ENCODE results near the gene IL20RA. TPM values are rescaled to one million over a fixed set of nuclear protein-coding genes. Genes with fewer than 3 reads are reported as not detected.

IL20RA gene
- total and polyA plus RNA-seq, 7 experiments from 2014 or later: not detected

DNA sequence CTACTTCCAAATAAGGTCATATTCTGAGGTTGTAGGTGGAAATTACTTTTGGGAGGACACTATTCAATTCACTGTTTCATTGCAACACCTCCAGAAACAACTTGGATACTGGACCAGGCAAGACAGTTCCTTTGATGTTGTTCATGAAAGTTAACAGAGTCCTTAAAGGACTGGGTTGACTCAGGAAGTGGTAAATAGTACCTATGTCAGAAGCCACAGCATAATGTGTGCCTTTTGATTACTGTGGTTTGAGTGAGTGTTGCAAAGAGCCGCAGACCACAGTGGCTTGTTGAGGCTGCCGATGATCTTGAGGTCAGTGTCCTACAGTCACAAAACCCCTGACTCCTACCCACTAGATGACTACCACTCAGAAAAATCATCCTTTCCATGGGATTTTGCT is 10.9 kb downstream of the IL20RA start:
- H3K4me3 ChIP-seq (ENCODE audit: low read length): no peak overlapping the region
- peaks cover 0 to 10% of the 10 kb centered on the region in 2 donors for H3K4me1 ChIP-seq (ENCODE audit: control insufficient read depth in 2 of 2, insufficient read depth in 2 of 2, low read length in 2 of 2)
- DNase-seq (peak in 7 of 9 donors; percentile 1 to 60 (median 28)), ATAC-seq (peak; percentile 91)
- Mint-ChIP-seq H3K4me3 (peak overlapping the region in 1 of 10 donors; percentile 38), H3K4me1 (peaks cover 6 to 25% (median 10%) of the 10 kb centered on the region in 7 donors), H3K36me3 (peaks cover 0 to 2% (median 0%) of the 10 kb centered on the region in 5 donors), H3K9me3 (peaks cover 0 to 2% (median 0%) of the 10 kb centered on the region in 11 donors), H3K27me3 (peaks cover 45 to 79% (median 60%) of the 10 kb centered on the region in 5 donors), H3K27ac (peak overlapping the region in 2 of 9 donors; percentile 38 to 44)
- H3K27me3 ChIP-seq (ENCODE audit: control insufficient read depth in 2 of 2, insufficient read depth in 2 of 2, low read length in 2 of 2): peaks cover 0 to 11% of the 10 kb centered on the region in 2 donors
- ChIA-PET POLR2A (no interaction called here), CTCF (interaction anchor here (0.6 kb wide), 1 partner anchor 12 kb away, joined by 3 read pairs; no protein-coding TSS in a partner anchor)
- no peaks in the 10 kb centered on the region for H3K36me3 ChIP-seq (ENCODE audit: control insufficient read depth in 2 of 3, insufficient read depth in 3 of 3, low read length in 3 of 3)
- intact Hi-C loops (cut with micrococcal nuclease): loop anchor here in 1 of 2 donors (5.0 kb wide), 1 partner anchor 133 kb away; no protein-coding TSS in a partner anchor
- no peak overlapping the region for H3K27ac ChIP-seq (ENCODE audit: low read depth, low read length)
- no peaks in the 10 kb centered on the region for H3K9me3 ChIP-seq (ENCODE audit: control insufficient read depth in 2 of 3, low read length in 3 of 3)

DNA sequence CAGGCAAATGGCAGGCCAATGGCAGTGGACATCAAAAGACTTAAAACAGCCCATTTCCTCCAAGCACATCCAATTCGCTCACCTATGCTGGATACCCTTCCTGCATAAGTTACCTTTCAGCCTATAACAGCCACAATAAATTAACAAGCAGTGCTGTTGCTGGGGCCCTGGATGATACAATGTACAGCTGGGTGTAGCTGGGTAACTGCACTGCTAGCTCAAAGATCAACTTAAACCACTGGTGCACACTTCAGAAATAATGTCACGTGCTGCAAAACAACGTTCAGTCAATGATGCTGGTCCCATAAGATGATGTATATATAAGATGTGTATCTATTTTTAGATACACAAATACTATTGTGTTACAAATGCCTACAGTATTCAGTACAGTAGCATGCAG is 13.6 kb downstream of the IL20RA start:
- intact Hi-C loops (cut with micrococcal nuclease): loop anchor here in 1 of 2 donors (5.0 kb wide), 1 partner anchor 136 kb away; no protein-coding TSS in a partner anchor
- peaks cover 53 to 82% (median 67%) of the 10 kb centered on the region in 5 donors for H3K27me3 Mint-ChIP-seq
- H3K9me3 ChIP-seq (ENCODE audit: control insufficient read depth in 2 of 3, low read length in 3 of 3): no peaks in the 10 kb centered on the region
- peaks cover 0 to 10% of the 10 kb centered on the region in 2 donors for H3K27me3 ChIP-seq (ENCODE audit: control insufficient read depth in 2 of 2, insufficient read depth in 2 of 2, low read length in 2 of 2)
- no peaks in the 10 kb centered on the region for H3K36me3 Mint-ChIP-seq
- H3K4me1 ChIP-seq (ENCODE audit: control insufficient read depth in 2 of 2, insufficient read depth in 2 of 2, low read length in 2 of 2): peaks cover 0 to 10% of the 10 kb centered on the region in 2 donors
- no peak overlapping the region for H3K4me3 ChIP-seq (ENCODE audit: low read length)
- no peaks in the 10 kb centered on the region for H3K36me3 ChIP-seq (ENCODE audit: control insufficient read depth in 2 of 3, insufficient read depth in 3 of 3, low read length in 3 of 3)
- POLR2A ChIA-PET: no interaction called here
- no peak overlapping the region for H3K27ac ChIP-seq (ENCODE audit: low read depth, low read length)
- H3K9me3 Mint-ChIP-seq: peaks cover 0 to 2% (median 0%) of the 10 kb centered on the region in 11 donors
- peaks cover 6 to 26% (median 10%) of the 10 kb centered on the region in 7 donors for H3K4me1 Mint-ChIP-seq
- DNase-seq (no peak), ATAC-seq (no peak)
- CTCF ChIA-PET: no interaction called here
- H3K4me3 Mint-ChIP-seq: no peak overlapping the region
- H3K27ac Mint-ChIP-seq: no peak overlapping the region

DNA sequence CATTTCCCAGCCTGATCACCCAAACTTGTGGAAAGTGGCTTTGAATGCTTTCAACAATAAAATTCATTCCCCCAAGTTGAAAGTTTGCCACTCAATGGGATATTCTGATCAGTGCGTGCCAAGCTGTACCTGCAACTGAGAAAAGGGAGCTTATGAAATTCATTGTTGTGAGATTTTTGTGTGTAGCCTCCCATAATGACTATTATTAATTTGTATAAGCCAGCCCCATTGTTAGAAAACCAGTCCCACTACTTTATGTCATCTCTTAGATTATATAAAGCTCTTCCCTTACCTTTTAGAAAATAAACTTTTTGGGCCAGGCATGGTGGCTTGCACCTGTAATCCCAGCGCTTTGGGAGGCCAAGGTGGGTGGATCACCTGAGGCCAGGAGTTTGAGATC is 15.9 kb downstream of the IL20RA start:
- CTCF ChIA-PET: no interaction called here
- Histone ChIP-seq H3K36me3 (ENCODE audit: control insufficient read depth in 2 of 3, insufficient read depth in 3 of 3, low read length in 3 of 3) (no peaks in the 10 kb centered on the region), H3K4me3 (ENCODE audit: low read length) (no peak overlapping the region), H3K9me3 (ENCODE audit: control insufficient read depth in 2 of 3, low read length in 3 of 3) (no peaks in the 10 kb centered on the region), H3K27ac (ENCODE audit: low read depth, low read length) (no peak overlapping the region), H3K4me1 (ENCODE audit: control insufficient read depth in 2 of 2, insufficient read depth in 2 of 2, low read length in 2 of 2) (peaks cover 0 to 10% of the 10 kb centered on the region in 2 donors), H3K27me3 (ENCODE audit: control insufficient read depth in 2 of 2, insufficient read depth in 2 of 2, low read length in 2 of 2) (peaks cover 0 to 5% of the 10 kb centered on the region in 2 donors)
- H3K4me3 Mint-ChIP-seq: no peak overlapping the region
- POLR2A ChIA-PET: interaction anchor here (0.6 kb wide), 1 partner anchor 698 kb away, joined by 3 read pairs; no protein-coding TSS in a partner anchor
- H3K9me3 Mint-ChIP-seq: peaks cover 0 to 2% (median 0%) of the 10 kb centered on the region in 11 donors
- H3K27me3 Mint-ChIP-seq: peaks cover 50 to 90% (median 69%) of the 10 kb centered on the region in 5 donors
- intact Hi-C loops (cut with micrococcal nuclease): no loop called here
- no peak overlapping the region for H3K27ac Mint-ChIP-seq
- ATAC-seq: no peak
- H3K4me1 Mint-ChIP-seq: peaks cover 4 to 32% (median 8%) of the 10 kb centered on the region in 7 donors
- H3K36me3 Mint-ChIP-seq: no peaks in the 10 kb centered on the region
- DNase-seq: no peak

DNA sequence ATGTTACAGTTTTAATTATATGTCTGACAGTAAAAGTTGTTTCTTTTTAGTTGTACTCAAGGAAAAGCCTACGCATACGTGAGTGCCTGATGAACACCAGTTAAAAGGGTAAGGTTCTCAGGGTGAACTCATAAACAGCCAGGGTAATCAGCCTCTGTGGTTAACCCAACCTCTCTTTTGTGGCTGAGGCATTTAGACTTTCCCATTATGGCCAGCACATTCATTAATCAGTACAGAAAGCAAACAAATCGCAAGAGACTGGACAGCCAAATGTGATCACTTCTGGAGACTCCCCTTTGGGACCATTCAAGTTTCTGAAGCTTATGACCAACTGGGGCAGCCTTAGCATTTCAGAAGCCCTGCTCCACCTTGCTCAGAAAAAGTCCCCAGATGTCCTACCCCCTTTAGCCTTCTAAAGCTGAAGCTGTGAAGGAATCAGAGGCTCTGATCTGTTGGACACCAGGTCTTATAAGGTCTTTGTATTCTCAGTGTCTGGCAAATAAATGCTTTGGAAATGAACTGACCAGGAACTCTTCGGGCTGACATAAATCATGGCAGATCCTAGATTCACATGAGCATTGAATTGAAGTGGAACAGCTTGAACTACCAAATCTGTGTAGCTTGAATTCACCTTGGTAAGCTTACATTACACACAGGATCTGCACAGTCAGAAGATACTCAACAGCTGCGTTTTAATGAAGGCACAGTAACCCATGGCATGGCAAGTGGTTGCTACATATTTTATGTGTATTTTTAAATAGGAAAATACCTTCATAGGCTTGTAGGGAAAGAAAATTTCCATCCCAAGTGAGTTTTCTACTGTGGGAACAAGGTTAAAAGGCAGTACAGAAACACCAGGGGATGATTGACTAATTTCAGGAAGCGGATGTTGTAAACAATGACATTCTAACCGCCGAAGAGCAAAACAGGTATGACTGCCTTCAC is 18.7 kb downstream of the IL20RA start:
- peaks cover 43 to 81% (median 68%) of the 10 kb centered on the region in 5 donors for H3K27me3 Mint-ChIP-seq
- H3K27me3 ChIP-seq (ENCODE audit: control insufficient read depth in 2 of 2, insufficient read depth in 2 of 2, low read length in 2 of 2): peaks cover 0 to 7% of the 10 kb centered on the region in 2 donors
- intact Hi-C loops (cut with micrococcal nuclease): no loop called here

DNA sequence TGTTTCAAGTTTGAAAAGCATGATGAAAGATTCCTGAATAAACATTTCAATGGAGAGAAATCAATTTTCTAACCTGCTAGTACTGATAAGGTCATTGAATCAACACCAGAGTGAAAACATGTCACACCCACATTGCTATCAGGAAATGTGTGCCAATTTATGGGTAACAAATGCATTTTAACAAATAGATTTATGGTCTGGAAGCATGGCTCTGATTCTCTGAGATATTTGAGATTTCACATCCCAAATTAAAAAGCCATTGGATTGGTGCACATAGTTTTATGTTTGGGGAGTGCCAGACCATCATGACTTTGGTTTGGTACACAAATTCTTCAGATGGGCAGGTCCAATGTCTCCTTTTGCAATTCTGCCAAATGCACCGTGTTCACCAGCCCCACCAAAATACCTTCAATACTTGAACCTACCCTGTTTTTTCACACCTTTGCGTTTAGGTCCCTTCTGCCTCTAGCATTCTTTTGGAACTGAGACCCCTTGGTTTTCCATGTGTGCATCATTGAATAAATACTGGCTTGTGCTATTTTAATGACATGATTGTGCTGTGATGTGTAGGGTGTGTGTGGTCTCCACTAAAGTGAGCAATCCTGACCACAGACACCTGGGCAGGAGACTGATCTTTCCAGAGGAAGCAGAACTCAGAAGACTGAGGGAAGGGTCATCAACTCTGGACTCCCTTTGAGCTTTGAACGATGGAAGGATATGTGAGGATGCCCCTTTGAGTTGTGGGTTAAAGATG is 20.4 kb downstream of the IL20RA start:
- DNase-seq: no peak
- Histone ChIP-seq H3K27ac (ENCODE audit: low read depth, low read length) (no peak overlapping the region), H3K4me1 (ENCODE audit: control insufficient read depth in 2 of 2, insufficient read depth in 2 of 2, low read length in 2 of 2) (no peaks in the 10 kb centered on the region), H3K36me3 (ENCODE audit: control insufficient read depth in 2 of 3, insufficient read depth in 3 of 3, low read length in 3 of 3) (no peaks in the 10 kb centered on the region), H3K4me3 (ENCODE audit: low read length) (no peak overlapping the region), H3K9me3 (ENCODE audit: control insufficient read depth in 2 of 3, low read length in 3 of 3) (no peaks in the 10 kb centered on the region), H3K27me3 (ENCODE audit: control insufficient read depth in 2 of 2, insufficient read depth in 2 of 2, low read length in 2 of 2) (peaks cover 0 to 8% of the 10 kb centered on the region in 2 donors)
- ChIA-PET CTCF (no interaction called here), POLR2A (no interaction called here)
- Mint-ChIP-seq H3K4me1 (peaks cover 0 to 15% (median 0%) of the 10 kb centered on the region in 7 donors), H3K36me3 (no peaks in the 10 kb centered on the region), H3K27me3 (peaks cover 46 to 82% (median 65%) of the 10 kb centered on the region in 5 donors), H3K4me3 (no peak overlapping the region), H3K27ac (no peak overlapping the region), H3K9me3 (peaks cover 0 to 6% (median 0%) of the 10 kb centered on the region in 11 donors)
- intact Hi-C loops (cut with micrococcal nuclease): no loop called here
- ATAC-seq: no peak

More for the DNA sequence above, 18.7 kb downstream of the IL20RA start:
- Histone ChIP-seq H3K9me3 (ENCODE audit: control insufficient read depth in 2 of 3, low read length in 3 of 3) (no peaks in the 10 kb centered on the region), H3K36me3 (ENCODE audit: control insufficient read depth in 2 of 3, insufficient read depth in 3 of 3, low read length in 3 of 3) (no peaks in the 10 kb centered on the region), H3K4me1 (ENCODE audit: control insufficient read depth in 2 of 2, insufficient read depth in 2 of 2, low read length in 2 of 2) (no peaks in the 10 kb centered on the region), H3K27ac (ENCODE audit: low read depth, low read length) (no peak overlapping the region), H3K4me3 (ENCODE audit: low read length) (no peak overlapping the region)
- POLR2A ChIA-PET: no interaction called here
- Mint-ChIP-seq H3K4me1 (peaks cover 0 to 15% (median 0%) of the 10 kb centered on the region in 7 donors), H3K36me3 (no peaks in the 10 kb centered on the region), H3K27ac (peak overlapping the region in 1 of 9 donors; percentile 29), H3K4me3 (no peak overlapping the region), H3K9me3 (peaks cover 0 to 2% (median 0%) of the 10 kb centered on the region in 11 donors)
- DNase-seq (no peak), ATAC-seq (no peak)
- CTCF ChIA-PET: no interaction called here

DNA sequence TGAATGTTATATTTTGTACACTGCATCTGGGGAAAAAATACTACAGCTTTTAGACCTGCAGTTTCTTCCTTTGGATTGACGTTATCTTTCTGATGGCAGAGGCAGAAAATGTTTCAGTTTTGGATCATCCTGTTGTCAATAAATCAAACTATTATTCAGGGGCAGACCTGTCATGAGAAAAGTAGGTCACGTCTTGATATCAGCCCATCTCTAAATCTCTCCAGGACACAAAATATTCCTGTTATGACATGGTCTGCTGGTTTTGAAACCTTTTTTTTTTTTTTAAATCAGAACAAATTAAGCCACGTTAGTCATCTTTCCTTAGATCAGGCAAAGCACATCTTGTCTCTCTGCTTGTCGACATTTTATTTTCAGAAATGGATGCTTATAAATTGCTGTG is 24.0 kb downstream of the IL20RA start:
- Mint-ChIP-seq H3K27ac (no peak overlapping the region), H3K36me3 (no peaks in the 10 kb centered on the region), H3K4me3 (no peak overlapping the region), H3K9me3 (peaks cover 0 to 6% (median 0%) of the 10 kb centered on the region in 11 donors), H3K4me1 (peaks cover 0 to 5% (median 0%) of the 10 kb centered on the region in 7 donors), H3K27me3 (peaks cover 37 to 74% (median 59%) of the 10 kb centered on the region in 5 donors)
- no peak overlapping the region for H3K4me3 ChIP-seq (ENCODE audit: low read length)
- H3K36me3 ChIP-seq (ENCODE audit: control insufficient read depth in 2 of 3, insufficient read depth in 3 of 3, low read length in 3 of 3): no peaks in the 10 kb centered on the region
- no peaks in the 10 kb centered on the region for H3K4me1 ChIP-seq (ENCODE audit: control insufficient read depth in 2 of 2, insufficient read depth in 2 of 2, low read length in 2 of 2)
- DNase-seq: no peak
- no peak overlapping the region for H3K27ac ChIP-seq (ENCODE audit: low read depth, low read length)
- ChIA-PET POLR2A (no interaction called here), CTCF (no interaction called here)
- ATAC-seq: no peak
- no peaks in the 10 kb centered on the region for H3K9me3 ChIP-seq (ENCODE audit: control insufficient read depth in 2 of 3, low read length in 3 of 3)
- H3K27me3 ChIP-seq (ENCODE audit: control insufficient read depth in 2 of 2, insufficient read depth in 2 of 2, low read length in 2 of 2): peaks cover 0 to 8% of the 10 kb centered on the region in 2 donors
- intact Hi-C loops (cut with micrococcal nuclease): no loop called here
